GM21423 (cell line): ENCODE data around the gene SUPV3L1.

ENCODE experiments used
- ATAC-seq: cut with Tn5 transposase; IDR thresholded peaks from one replicate; pipeline ENCODE4 v1.9.1; 2021; ENCODE audit warnings: mild to moderate bottlenecking, moderate library complexity; ENCODE audit not compliant: unreplicated experiment

The SUPV3L1 gene

DNA sequence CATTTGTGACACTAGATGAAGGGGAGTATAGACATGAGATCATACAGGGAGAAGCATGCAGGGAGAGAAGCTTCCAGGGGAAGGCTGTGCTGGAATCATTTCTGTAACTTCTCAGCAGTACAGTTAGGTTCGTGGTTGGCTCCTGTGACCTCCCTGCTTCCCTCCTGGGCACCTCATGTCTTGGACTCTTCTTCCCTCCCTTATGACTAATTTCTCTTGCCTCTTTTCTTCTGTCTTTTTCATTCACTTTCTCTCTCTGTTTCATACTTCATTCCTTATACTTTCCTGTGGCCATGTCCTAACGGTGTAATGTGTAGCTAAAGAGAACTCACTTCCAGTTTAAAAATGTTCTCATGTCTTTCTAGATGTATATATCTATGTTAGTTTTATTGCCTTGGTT, 21.0 kb downstream of the SUPV3L1 start:
- no peak for ATAC-seq

GRCh38 chr10:69202332-69202731, 22.3 kb downstream of the SUPV3L1 start:
- ATAC-seq = no peak

- no peak for ATAC-seq
These were observed 28.7 kb downstream of the SUPV3L1 start for GRCh38 chr10:69208761-69209160.

GRCh38 chr10:69209787-69210484, 29.9 kb downstream of the SUPV3L1 start:
- no peak for ATAC-seq

- no peak for ATAC-seq
These were observed 31.1 kb downstream of the SUPV3L1 start for GRCh38 chr10:69211104-69211503.

GRCh38 chr10:69211524-69211923, 31.5 kb downstream of the SUPV3L1 start:
- ATAC-seq = no peak

- no peak for ATAC-seq
These were observed 33.7 kb downstream of the SUPV3L1 start for GRCh38 chr10:69213591-69214311.

DNA sequence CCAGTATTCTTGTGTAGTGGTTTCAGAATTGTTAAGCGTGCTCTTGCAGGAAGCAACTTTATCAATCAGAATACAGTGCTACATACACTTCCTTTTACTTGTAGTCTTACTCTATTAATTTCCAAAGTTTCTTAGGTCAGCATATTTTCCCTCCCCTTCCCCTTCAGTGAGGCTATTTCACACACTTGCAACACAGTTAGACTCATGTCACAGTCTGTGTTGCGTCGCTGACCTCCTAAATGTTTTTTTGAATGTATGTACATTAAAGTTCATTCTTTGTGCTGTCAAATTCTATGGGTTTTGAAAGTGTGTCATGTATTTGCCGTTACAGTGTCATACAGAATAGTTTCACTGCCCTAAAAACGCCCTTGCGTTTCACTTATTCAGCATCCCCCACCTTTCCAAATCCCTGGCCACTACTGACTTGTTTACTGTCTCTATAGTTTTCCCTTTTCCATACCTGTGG, 34.7 kb downstream of the SUPV3L1 start:
- ATAC-seq = no peak

DNA sequence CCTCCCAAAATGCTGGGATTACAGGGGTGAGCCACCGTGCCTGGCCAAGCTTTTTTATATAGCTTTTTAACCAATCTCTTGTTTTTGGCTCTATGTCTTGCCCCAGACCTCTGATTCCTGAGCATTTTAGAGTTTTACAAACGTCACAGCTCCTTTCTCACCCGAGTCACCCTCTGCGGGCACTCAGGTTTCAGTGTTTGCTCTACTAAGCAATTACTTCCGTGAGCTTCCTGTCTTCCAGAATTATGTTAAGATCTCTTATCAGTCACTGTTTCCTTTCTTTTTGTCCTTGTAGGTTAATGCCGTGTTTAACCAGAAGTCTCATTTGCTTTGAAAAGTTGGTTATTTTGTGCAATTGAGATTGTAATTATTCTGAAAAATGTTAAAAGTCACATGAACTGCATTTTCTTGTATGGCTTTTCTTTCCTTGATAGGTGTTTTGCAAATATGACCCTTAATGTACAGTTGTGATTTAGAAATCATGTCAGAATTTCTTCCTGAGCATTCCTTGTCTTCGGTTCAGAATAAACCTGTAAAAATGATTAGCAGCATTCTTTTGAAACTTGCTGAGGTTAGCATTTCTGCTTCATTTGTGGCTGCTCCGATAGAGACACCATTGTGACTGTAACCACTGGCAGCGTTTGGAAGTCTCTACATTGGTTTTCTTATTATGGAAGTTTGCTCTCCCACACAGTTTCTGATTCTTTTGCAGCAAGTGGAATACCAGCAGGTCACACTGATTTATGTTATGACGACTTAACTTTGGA, 35.6 kb downstream of the SUPV3L1 start:
- ATAC-seq = no peak

GRCh38 chr10:69216577-69217118, 36.6 kb downstream of the SUPV3L1 start:
- no peak for ATAC-seq

DNA sequence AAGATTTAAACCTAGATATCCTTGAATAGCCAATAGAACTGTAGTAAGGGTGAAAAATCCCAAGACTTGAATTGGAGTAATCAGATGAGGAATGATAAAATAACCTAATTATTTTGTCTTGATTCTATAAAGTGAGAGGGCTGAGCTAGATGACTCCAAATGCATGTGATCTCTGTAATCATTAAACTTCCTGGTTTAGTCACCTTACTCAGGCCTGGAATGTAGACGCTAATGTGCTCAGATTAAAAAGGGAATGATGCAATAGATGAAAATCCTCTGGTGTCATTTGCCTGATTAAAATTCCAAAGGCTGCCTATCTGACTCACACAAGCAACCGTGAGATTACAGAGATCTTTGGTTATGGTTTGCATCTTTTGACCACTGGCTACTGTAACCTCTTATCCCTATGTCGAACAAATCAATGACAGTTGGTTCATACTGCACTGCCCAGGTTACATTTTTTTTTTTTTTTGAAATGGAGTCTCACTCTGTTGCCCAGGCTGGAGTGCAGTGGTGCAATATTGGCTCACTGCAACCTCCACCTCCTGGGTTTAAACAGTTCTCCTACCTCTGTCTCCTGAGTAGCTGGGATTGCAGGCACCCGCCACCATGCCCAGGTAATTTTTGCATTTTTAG, 37.2 kb downstream of the SUPV3L1 start:
- no peak for ATAC-seq

GRCh38 chr10:69218831-69219230, 38.8 kb downstream of the SUPV3L1 start:
- no peak for ATAC-seq

DNA sequence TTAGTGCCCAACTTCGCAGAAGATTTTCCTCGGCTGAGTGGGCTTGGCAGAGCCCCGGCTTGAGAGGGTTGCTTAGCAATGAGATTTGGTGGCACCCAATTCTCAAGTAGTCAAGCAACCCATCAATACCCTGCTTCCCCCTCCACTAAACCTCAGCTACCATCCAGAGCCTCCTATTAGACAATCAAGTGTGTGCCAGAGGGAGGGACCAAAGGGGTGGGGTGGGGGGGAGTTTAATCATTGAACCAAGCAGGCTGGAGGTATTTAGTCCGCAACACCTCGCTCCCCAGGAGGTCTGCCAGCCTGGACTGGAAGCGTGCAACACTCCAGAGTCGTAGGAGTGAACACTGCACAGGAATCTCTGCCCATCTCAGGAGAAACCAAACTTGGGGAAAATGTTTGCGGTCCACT, 40.0 kb downstream of the SUPV3L1 start, which contains the start of gene HKDC1:
Gene HKDC1, plus strand, starts transcription at position 292 of the 411 bp plus-strand sequence. Its CDS starts 104 bp downstream, at position 396.
- ATAC-seq = no peak

- ATAC-seq = no peak
These were observed 40.5 kb downstream of the SUPV3L1 start for GRCh38 chr10:69220507-69220906.

- peak; percentile 94 for ATAC-seq
These were observed 42.4 kb downstream of the SUPV3L1 start for GRCh38 chr10:69222157-69223027.

GRCh38 chr10:69223028-69223342, 43.0 kb downstream of the SUPV3L1 start:
- peak; percentile 3 for ATAC-seq

- no peak for ATAC-seq
These were observed 45.0 kb downstream of the SUPV3L1 start for GRCh38 chr10:69224862-69225657.

- ATAC-seq = no peak
These were observed 45.6 kb downstream of the SUPV3L1 start for GRCh38 chr10:69225681-69226080.

DNA sequence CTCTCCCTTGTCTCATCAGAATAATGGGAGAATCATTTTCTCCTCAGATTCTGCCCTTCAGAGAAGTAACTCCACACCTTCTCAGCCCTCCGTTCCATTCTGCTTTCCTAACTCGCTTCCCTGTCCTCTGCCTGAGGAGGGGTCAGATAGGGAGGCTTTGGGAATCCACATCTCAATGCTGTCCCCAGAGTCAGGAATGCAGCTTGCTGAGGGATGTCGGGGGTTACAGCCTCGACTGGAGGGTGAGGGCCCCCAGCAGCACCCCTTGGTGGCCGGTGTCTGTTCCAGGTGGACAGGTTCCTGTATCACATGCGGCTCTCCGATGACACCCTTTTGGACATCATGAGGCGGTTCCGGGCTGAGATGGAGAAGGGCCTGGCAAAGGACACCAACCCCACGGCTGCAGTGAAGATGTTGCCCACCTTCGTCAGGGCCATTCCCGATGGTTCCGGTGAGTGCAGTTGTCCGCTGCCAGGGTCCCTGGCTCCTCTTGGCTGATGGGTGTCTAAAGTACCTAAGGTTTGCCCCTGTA, 47.0 kb downstream of the SUPV3L1 start:
- no peak for ATAC-seq
